HAP-1 (cell line): ENCODE measurements around the gene CADM4.
"Not testable (repeated sequence)": the region's sequence is repeated elsewhere in the genome, so short reads cannot be mapped to it uniquely, and the experiment has no call there.

Experiments
- DNase-seq, 2 experiments: peaks; one replicate each; pipeline ENCODE4 v3.0.0-alpha.2; 2016 to 2020; ENCODE audit warnings: low spot score in 2 of 2
- H3K27me3 ChIP-seq: fragments of 250-450 bp; sonication (Bioruptor Pico); 2 replicates; pipeline ENCODE4 v1.5.1; 2020; ENCODE audit warnings: low read depth, mild to moderate bottlenecking, moderate library complexity
- H3K36me3 ChIP-seq: fragments of 250-450 bp; sonication (Bioruptor Pico); replicated peaks from 2 replicates; pipeline ENCODE4 v1.5.1; 2020; ENCODE audit warnings: mild to moderate bottlenecking
- H3K4me1 ChIP-seq: fragments of 250-450 bp; sonication (Bioruptor Pico); 2 replicates; pipeline ENCODE4 v1.5.1; 2020; ENCODE audit warnings: mild to moderate bottlenecking
- H3K4me3 ChIP-seq: fragments of 250-450 bp; sonication (Bioruptor Pico); 2 replicates; pipeline ENCODE4 v1.5.1; 2020; ENCODE audit warnings: mild to moderate bottlenecking, moderate library complexity
- H3K9me3 ChIP-seq: fragments of 250-450 bp; sonication (Bioruptor Pico); 2 replicates; pipeline ENCODE4 v1.5.1; 2020; ENCODE audit warnings: mild to moderate bottlenecking, moderate library complexity
- in situ Hi-C: fragments of 300-500 bp; cut with MboI; formaldehyde crosslinking; loops from 3 replicates; pipeline ENCODE4 v1.14.3; 2020; ENCODE audit warnings: low sequenced_read_pairs, inconsistent platforms, mixed read lengths

The CADM4 gene

GRCh38 chr19:43652546-43652874 is 12.9 kb upstream of the CADM4 start:
- in situ Hi-C loops: loop anchor here (10.0 kb wide), 1 partner anchor 208 kb away; no protein-coding TSS in a partner anchor
- H3K27me3 ChIP-seq: no peaks in the 10 kb centered on the region
- H3K4me3 ChIP-seq: no peak overlapping the region
- no peaks in the 10 kb centered on the region for H3K9me3 ChIP-seq
- H3K36me3 ChIP-seq: peaks cover 10% of the 10 kb centered on the region
- H3K4me1 ChIP-seq: no peaks in the 10 kb centered on the region; the same call in 1 of the 2 replicates
- DNase-seq: no peak

GRCh38 chr19:43651758-43652545 is 12.3 kb upstream of the CADM4 start:
- peak; percentile 61 to 74 for DNase-seq
- Histone ChIP-seq H3K27me3 (no peaks in the 10 kb centered on the region), H3K36me3 (peaks cover 10% of the 10 kb centered on the region), H3K9me3 (no peaks in the 10 kb centered on the region), H3K4me1 (no peaks in the 10 kb centered on the region; the same call in 1 of the 2 replicates), H3K4me3 (no peak overlapping the region)
- in situ Hi-C loops: loop anchor here (10.0 kb wide), 1 partner anchor 207 kb away; no protein-coding TSS in a partner anchor

- H3K27me3 ChIP-seq, H3K36me3 ChIP-seq, H3K9me3 ChIP-seq, DNase-seq, H3K4me3 ChIP-seq, H3K4me1 ChIP-seq: not testable (repeated sequence)
- in situ Hi-C loops: loop anchor here (10.0 kb wide), 1 partner anchor 205 kb away; no protein-coding TSS in a partner anchor
Observed at GRCh38 chr19:43650276-43650675, 10.6 kb upstream of the CADM4 start.

GRCh38 chr19:43649514-43649913 is 9.9 kb upstream of the CADM4 start:
- Histone ChIP-seq H3K4me1 (no peaks in the 10 kb centered on the region; the same call in 1 of the 2 replicates), H3K9me3 (no peaks in the 10 kb centered on the region), H3K4me3 (no peak overlapping the region), H3K27me3 (no peaks in the 10 kb centered on the region), H3K36me3 (peaks cover 7% of the 10 kb centered on the region; the same call in 1 of the 2 replicates)
- in situ Hi-C loops: no loop called here
- DNase-seq: no peak

GRCh38 chr19:43648633-43649032 is 9.0 kb upstream of the CADM4 start:
- in situ Hi-C loops: no loop called here

GRCh38 chr19:43644181-43644580 is 4.5 kb upstream of the CADM4 start:
- Histone ChIP-seq H3K4me3 (no peak overlapping the region), H3K4me1 (peaks cover 3% of the 10 kb centered on the region; the same call in 1 of the 2 replicates), H3K36me3 (no peaks in the 10 kb centered on the region; the same call in 1 of the 2 replicates), H3K9me3 (no peaks in the 10 kb centered on the region), H3K27me3 (no peaks in the 10 kb centered on the region)
- no peak for DNase-seq
- in situ Hi-C loops: no loop called here

More at GRCh38 chr19:43648633-43649032, 9.0 kb upstream of the CADM4 start:
- peaks cover 7% of the 10 kb centered on the region; the same call in 1 of the 2 replicates for H3K36me3 ChIP-seq
- no peak overlapping the region for H3K4me3 ChIP-seq
- H3K27me3 ChIP-seq: no peaks in the 10 kb centered on the region
- no peak for DNase-seq
- no peaks in the 10 kb centered on the region for H3K9me3 ChIP-seq
- H3K4me1 ChIP-seq: no peaks in the 10 kb centered on the region; the same call in 1 of the 2 replicates

GRCh38 chr19:43643326-43643725 is 3.7 kb upstream of the CADM4 start:
- in situ Hi-C loops: no loop called here
- H3K4me1 ChIP-seq: peaks cover 7% of the 10 kb centered on the region
- no peaks in the 10 kb centered on the region for H3K9me3 ChIP-seq
- no peak overlapping the region for H3K4me3 ChIP-seq
- no peak for DNase-seq
- no peaks in the 10 kb centered on the region for H3K27me3 ChIP-seq
- no peaks in the 10 kb centered on the region; the same call in 1 of the 2 replicates for H3K36me3 ChIP-seq

- Histone ChIP-seq H3K27me3 (no peaks in the 10 kb centered on the region), H3K4me1 (peaks cover 7% of the 10 kb centered on the region), H3K36me3 (no peaks in the 10 kb centered on the region), H3K9me3 (no peaks in the 10 kb centered on the region), H3K4me3 (no peak overlapping the region)
- in situ Hi-C loops: no loop called here
- no peak for DNase-seq
Observed at GRCh38 chr19:43642531-43642930, 2.9 kb upstream of the CADM4 start.

GRCh38 chr19:43641333-43641732 is 1.7 kb upstream of the CADM4 start:
- no peak overlapping the region for H3K4me3 ChIP-seq
- DNase-seq: no peak
- H3K36me3 ChIP-seq: no peaks in the 10 kb centered on the region
- peaks cover 7% of the 10 kb centered on the region for H3K4me1 ChIP-seq
- in situ Hi-C loops: no loop called here
- no peaks in the 10 kb centered on the region for H3K9me3 ChIP-seq
- no peaks in the 10 kb centered on the region for H3K27me3 ChIP-seq

- in situ Hi-C loops: no loop called here
- H3K9me3 ChIP-seq: no peaks in the 10 kb centered on the region
- peaks cover 7% of the 10 kb centered on the region for H3K4me1 ChIP-seq
- peak overlapping the region; percentile 41 for H3K4me3 ChIP-seq
- no peak for DNase-seq
- no peaks in the 10 kb centered on the region for H3K27me3 ChIP-seq
- no peaks in the 10 kb centered on the region for H3K36me3 ChIP-seq
Observed at GRCh38 chr19:43640424-43640757, 741 bp upstream of the CADM4 start.

- Histone ChIP-seq H3K4me3 (peak overlapping the region; percentile 37), H3K9me3 (no peaks in the 10 kb centered on the region), H3K27me3 (no peaks in the 10 kb centered on the region), H3K4me1 (peaks cover 7% of the 10 kb centered on the region), H3K36me3 (no peaks in the 10 kb centered on the region)
- in situ Hi-C loops: no loop called here
- no peak for DNase-seq
Observed at GRCh38 chr19:43638995-43639518, 593 bp downstream of the CADM4 start.

GRCh38 chr19:43638214-43638994 is 1.2 kb downstream of the CADM4 start:
- Histone ChIP-seq H3K36me3 (no peaks in the 10 kb centered on the region), H3K4me3 (peak overlapping the region; percentile 37), H3K4me1 (peaks cover 7% of the 10 kb centered on the region), H3K9me3 (no peaks in the 10 kb centered on the region), H3K27me3 (no peaks in the 10 kb centered on the region)
- DNase-seq: no peak
- in situ Hi-C loops: no loop called here

GRCh38 chr19:43636121-43636683 is 3.4 kb downstream of the CADM4 start:
- Histone ChIP-seq H3K27me3 (no peaks in the 10 kb centered on the region), H3K4me3 (no peak overlapping the region), H3K36me3 (no peaks in the 10 kb centered on the region), H3K9me3 (no peaks in the 10 kb centered on the region), H3K4me1 (peaks cover 7% of the 10 kb centered on the region)
- no peak for DNase-seq
- in situ Hi-C loops: no loop called here

- DNase-seq, H3K36me3 ChIP-seq, H3K27me3 ChIP-seq, H3K9me3 ChIP-seq, in situ Hi-C loops, H3K4me1 ChIP-seq, H3K4me3 ChIP-seq: not testable (repeated sequence)
Observed at GRCh38 chr19:43635561-43635940, 4.1 kb downstream of the CADM4 start.
